Left renal pelvis (tissue), 4 donors: Measurements from ENCODE around the gene ZNF66. TPM values are rescaled to one million over a fixed set of nuclear protein-coding genes. Genes with fewer than 3 reads are reported as not detected.
"Not testable (repeated sequence)": the region's sequence is repeated elsewhere in the genome, so short reads cannot be mapped to it uniquely, and the experiment has no call there.

Experiments used
- DNase-seq, 4 donors: peaks; one replicate each; pipeline ENCODE4 v3.0.0-alpha.2; 2013; ENCODE audit warnings: low read depth in 4 of 4, low spot score in 3 of 4
- polyA plus RNA-seq, 4 donors: library from polyadenylated mRNA; unstranded; fragments of 120-200 nt; gene quantifications; one replicate each; pipeline ENCODE4 v1.2.1, GENCODE V29; 2013; ENCODE audit not compliant: insufficient read length in 4 of 4

ZNF66 gene
- polyA plus RNA-seq: 1 to 10 TPM; 2.5 to 6.9 (median 6.1) TPM

DNA sequence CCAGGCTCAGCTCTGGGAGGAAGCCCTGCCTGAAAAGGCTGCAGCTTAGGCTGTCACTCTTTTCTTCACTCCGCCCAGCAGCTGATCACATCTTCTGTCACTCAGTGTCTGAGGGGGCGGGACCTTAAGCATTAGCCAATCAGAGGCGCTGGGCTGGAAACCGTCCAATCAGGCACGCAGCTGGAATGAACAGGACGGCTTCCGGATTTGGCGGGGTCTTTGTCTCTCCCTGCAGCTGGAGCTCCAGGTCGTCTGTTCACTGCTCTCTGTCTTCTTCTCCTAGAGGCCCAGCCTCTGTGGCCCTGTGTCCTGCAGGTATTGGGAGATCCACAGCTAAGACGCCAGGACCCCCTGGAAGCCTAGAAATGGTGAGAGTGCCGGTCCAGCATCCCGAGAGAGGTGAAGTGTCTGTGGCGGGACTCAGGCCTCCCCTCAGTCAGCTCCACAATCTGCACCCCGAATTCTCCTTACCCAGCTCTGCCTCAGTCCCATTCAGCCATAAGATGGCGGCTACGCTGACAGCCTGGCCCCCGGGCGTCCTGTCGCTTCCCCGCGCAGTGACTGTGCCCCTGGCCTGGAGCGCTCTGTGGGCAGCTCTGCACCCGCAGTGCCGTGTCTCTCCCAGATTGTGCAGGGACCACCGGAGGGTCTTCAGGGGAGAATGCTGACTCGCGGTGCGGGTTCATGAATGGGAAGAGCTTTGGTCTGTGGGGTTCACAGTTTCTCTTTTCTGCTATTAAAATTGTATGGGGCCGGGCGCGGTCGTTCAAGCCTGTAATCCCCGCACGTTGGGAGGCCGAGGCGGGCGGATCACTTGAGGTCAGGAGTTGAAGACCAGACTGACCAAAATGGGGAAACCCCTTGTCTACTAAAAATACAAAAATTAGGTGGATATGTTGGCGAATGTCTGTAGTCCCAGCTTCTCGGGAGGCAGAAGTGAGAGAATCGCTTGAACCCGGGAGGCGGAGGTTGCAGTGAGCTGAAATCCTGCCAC is at the start of gene ZNF66:
TSS of gene ZNF66 (plus strand) at position 222 of the 994 bp plus-strand sequence. CDS start at position 366, 144 bp downstream.
- peak; percentile 87 to 98 (median 94) for DNase-seq

DNA sequence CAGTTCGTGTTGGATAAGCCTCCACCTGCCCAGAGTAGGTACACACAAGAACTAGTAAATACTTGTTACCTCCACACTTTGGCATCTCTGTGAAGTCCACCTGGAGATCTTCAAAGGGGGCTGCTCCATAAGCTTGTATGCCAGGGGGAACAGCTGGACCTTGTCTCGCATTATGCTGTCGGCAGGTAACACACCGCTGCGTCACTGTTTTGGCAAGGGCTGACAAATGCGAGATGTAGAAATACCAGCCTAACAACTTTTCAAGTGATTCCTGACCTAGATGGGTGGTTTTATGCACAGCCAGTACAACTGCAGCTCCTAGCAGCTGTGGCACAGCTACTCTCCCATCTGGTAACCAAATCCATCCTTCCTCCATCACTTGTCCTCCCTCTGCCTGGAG is 25.9 kb upstream of the ZNF66 start:
- DNase-seq: peak in 2 of 4 donors; percentile 1 to 7

DNA sequence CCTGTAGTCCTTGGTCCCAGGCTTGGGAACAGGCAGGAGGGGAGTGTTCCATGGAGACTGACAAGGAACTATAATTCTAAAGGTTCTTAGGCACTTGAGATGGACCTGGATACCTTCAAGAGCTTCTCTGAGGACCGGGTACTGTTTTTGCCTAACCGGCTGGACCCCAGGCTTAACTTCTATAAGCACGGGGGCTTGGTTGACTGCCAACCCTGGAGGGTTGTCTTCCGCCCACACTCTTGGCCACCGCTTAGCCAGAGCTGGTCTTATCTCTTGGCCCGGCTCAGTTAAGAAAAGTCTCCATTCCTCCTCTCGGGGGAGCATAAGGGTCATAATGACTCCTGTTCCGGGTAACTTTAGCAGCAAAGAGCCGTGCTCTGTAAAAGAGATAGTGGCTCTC is 23.8 kb upstream of the ZNF66 start:
- DNase-seq: not testable (repeated sequence)

DNA sequence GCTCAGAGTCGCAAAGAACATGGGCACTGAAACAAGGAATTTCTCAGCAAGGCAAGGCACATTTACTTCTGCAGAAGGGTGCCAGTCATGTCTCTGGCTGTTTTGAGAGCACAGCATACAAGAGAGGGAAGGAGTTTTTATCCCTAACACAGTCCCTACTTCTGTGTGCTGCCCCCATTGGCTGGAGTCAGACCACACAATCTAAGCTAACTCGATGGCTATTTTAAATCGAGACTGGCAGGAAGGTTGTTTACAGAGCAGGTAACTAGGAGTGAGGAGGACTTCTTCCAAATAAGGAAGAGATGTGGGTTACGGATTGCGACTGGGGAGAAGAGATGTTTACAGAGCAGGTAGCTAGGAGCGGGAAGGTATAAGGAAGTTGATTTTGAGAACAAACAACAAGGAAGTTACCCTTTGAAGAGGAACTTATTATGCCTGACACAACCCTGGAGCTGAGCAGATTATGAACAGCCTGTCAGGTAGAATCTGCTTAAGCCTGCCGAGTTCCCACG is 6.8 kb upstream of the ZNF66 start:
- not testable (repeated sequence) for DNase-seq

DNA sequence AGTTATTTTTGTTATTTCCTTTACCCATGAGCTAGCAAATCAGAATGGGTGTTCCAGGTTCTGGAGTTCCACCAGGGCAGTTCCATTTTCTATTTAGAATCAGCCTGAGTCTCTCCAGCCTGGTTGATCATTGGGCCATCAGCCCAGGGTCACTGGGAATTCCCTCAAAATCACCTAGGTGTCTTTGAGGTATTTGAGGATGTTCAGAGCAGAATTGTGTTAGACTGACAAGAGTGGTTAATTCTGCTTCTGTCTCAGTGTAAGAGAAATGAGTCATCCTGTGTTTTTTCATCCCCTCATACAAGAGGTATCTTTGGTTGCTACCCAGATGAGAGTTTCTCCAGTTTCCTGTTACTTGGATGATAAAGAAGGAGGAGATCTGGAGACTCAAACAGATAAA is 11.7 kb downstream of the ZNF66 start:
- DNase-seq: no peak

DNA sequence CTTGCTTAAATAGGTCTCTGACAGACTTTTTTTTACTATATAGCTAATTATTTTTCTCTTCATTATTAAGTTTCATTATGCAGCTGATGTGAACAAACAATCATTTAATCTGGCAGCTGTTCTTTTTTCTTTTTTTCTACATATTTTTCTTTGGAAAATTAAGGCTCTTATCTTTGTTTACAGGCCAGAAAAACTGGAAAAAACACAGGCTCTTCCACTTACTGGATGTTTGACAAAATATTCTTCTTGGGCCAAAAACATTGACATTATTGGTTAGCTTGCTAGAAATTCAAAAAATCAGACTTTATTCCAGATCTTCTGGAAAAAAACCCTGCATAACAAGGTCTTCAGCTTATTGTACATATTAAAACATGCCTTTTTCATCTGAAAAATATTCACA is 15.7 kb downstream of the ZNF66 start:
- DNase-seq: no peak

DNA sequence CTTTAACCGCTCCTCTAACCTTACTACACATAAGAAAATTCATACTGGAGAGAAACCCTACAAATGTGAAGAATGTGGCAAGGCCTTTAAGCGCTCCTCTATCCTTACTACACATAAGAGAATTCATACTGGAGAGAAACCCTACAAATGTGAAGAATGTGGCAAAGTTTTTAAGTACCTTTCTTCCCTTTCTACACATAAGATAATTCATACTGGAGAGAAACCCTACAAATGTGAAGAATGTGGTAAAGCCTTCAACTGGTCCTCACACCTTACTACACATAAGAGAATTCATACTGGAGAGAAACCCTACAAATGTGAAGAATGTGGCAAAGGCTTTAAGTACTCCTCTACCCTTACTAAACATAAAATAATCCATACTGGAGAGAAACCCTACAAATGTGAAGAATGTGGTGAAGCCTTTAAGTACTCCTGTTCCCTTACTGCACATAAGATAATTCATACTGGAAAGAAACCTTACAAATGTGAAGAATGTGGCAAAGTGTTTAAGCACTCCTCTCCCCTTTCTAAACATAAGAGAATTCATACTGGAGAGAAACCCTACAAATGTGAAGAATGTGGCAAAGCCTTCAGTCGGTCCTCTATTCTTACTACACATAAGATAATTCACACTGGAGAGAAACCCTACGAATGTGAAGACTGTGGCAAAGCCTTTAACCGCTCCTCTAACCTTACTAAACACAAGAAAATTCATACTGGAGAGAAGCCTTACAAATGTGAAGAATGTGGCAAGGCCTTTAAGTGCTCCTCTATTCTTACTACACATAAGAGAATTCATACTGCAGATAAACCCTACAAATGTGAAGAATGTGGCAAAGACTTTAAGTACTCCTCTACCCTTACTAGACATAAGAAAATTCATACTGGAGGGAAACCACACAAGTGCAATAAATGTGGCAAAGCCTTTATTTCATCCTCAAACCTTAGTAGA is 30.5 kb downstream of the ZNF66 start:
- DNase-seq: not testable (repeated sequence)

DNA sequence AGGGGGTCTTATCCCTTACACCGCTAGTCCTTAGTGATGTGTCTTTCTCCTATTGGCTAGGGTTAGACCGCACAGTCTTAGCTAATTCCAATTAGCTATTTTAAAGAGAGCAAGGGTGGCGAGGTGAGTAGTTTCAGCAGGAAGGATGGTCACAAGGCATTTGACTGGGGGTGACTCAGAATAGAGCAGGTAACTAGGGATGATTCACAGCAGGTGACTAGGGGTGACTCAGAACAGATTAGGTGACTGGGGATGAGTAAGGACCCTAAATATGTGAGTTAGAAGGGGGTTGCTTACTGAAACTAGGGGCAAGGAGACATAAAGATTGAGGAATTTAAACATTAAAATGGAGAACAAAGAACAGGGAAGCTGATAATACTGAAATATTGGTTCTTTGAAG is 64.3 kb downstream of the ZNF66 start:
- no peak for DNase-seq

Other genes with a start within 250 kb of the ZNF66 start
- 10 to 100 TPM; 19.1 to 39.2 (median 36.2) TPM for gene ZNF737, start 210.5 kb upstream of the ZNF66 start, polyA plus RNA-seq
- gene ZNF626, start 114.7 kb upstream of the ZNF66 start, polyA plus RNA-seq: 10 to 100 TPM; 20.4 to 34.2 (median 25.8) TPM
- gene ZNF85, start 146.9 kb downstream of the ZNF66 start, polyA plus RNA-seq: 10 to 100 TPM; 18.2 to 23.2 (median 19.5) TPM
- gene ZNF430, start 244.4 kb downstream of the ZNF66 start, polyA plus RNA-seq: 10 to 100 TPM; 10.8 to 12.4 (median 12.0) TPM